Epithelial cell of proximal tubule (primary cell): ENCODE data around the gene LRCOL1. TPM values are rescaled to one million over a fixed set of nuclear protein-coding genes. Genes with fewer than 3 reads are reported as not detected.

Experiments
- DNase-seq: peaks from one replicate; pipeline ENCODE4 v3.0.0-alpha.2; 2011; ENCODE audit warnings: low read depth
- H3K4me3 ChIP-seq: 2 replicates; pipeline ENCODE4 v1.5.1; 2011; ENCODE audit warnings: low read depth, mild to moderate bottlenecking, low read length
- total RNA-seq: library from RNA; depleted of rRNA; stranded (reverse); fragments of >200 nt; gene quantifications from 2 replicates; pipeline ENCODE4 v1.2.3, GENCODE V29; 2015
- TF ChIP-seq, protein P1 (sequence below): conservative IDR thresholded peaks from 2 replicates; pipeline ENCODE4 v1.5.1; 2012; ENCODE audit warnings: low read depth, mild to moderate bottlenecking, low read length

The LRCOL1 gene
- total RNA-seq, 1 donor from 2014 or later, result not detected

GRCh38 chr12:132559652-132560363 lies 50.6 kb downstream of the LRCOL1 start:
- TF ChIP-seq, protein P1, sequence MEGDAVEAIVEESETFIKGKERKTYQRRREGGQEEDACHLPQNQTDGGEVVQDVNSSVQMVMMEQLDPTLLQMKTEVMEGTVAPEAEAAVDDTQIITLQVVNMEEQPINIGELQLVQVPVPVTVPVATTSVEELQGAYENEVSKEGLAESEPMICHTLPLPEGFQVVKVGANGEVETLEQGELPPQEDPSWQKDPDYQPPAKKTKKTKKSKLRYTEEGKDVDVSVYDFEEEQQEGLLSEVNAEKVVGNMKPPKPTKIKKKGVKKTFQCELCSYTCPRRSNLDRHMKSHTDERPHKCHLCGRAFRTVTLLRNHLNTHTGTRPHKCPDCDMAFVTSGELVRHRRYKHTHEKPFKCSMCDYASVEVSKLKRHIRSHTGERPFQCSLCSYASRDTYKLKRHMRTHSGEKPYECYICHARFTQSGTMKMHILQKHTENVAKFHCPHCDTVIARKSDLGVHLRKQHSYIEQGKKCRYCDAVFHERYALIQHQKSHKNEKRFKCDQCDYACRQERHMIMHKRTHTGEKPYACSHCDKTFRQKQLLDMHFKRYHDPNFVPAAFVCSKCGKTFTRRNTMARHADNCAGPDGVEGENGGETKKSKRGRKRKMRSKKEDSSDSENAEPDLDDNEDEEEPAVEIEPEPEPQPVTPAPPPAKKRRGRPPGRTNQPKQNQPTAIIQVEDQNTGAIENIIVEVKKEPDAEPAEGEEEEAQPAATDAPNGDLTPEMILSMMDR, result no peak
- H3K4me3 ChIP-seq, result peak overlapping the region; percentile 68
- DNase-seq, result no peak

DNA sequence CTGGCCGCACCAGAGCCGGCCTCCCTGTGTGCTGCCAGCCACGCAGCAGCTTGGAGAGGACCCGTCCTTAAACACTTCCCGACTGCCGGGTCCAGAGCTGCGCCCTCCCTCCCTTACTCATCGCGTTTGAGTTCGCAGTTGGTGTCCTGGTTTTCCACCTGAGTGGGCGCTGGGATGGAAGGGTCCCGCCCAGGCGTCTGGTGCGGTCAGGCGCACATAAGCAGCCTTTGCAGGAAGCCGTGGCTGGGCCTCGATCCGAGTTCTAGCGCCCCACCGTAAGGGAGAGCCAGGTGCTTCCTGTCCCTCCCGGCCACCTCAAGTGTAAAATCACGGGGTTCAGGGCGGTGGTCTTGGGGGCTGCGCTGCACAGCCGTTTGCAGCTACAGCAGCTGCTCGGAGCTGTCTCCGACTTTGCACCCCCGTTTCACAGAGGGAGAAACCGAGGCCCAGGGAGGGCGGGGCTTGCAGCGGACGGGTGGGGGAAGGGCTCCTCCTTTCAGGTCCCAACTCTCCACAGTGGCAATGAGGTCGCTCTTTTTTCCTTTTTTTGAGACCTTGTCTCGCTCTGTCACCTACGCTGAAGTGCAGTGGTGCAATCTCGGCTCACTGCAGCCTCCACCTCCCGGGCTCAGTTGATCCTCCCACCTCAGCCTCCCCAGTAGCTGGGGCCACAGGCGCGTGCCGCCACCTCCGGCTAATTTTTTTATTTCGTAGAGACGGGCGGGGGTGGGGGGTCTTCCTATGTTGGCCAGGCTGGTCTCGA lies 51.3 kb downstream of the LRCOL1 start:
- H3K4me3 ChIP-seq, result peak overlapping the region; percentile 68
- TF ChIP-seq, protein P1, result no peak
- DNase-seq, result peak; percentile 15

GRCh38 chr12:132558042-132558856 lies 52.1 kb downstream of the LRCOL1 start:
- TF ChIP-seq, protein P1, result no peak
- H3K4me3 ChIP-seq, result no peak overlapping the region
- no peak for DNase-seq

- no peak for DNase-seq
- TF ChIP-seq, protein P1, result no peak
- H3K4me3 ChIP-seq, result no peak overlapping the region
Measured at GRCh38 chr12:132557291-132558015, 52.9 kb downstream of the LRCOL1 start.

DNA sequence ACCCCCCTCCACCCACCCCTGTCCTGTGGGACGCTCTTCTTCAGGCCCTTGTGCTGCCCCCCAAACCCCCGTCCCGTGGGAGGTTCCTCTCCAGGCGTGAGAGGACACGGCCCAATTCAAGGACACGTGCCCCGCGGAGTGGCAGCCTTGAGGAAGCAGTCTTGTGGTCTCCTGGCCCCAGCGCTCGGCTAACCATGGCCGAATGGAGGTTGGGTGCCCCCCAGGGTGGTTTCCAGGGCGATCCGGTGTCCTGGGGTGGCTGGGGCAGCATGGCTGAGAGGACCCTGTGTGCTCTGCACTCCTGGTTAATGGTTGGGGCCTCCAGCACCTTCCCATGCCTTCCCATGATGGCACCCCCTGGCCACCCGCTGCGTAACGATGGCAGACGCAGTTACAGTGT lies 53.6 kb downstream of the LRCOL1 start:
- TF ChIP-seq, protein P1, result no peak
- H3K4me3 ChIP-seq, result no peak overlapping the region
- no peak for DNase-seq

DNA sequence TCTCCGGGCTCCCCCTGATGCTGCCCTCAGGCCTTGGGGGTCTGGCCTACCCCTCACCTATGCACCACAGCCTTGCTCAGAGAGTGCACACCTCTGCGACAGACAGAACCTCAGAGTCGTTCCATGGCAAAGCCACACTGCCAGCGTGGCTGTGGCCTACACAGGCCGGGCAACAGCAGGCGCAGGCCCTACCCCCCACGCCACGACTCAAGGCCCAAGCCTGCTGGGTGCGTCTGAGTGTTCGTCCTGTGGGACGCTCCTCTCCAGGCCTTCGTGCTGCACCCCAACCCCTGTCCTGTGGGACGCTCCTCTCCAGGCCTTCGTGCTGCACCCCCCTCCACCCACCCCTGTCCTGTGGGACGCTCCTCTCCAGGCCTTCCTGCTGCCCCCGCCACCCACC lies 54.2 kb downstream of the LRCOL1 start:
- TF ChIP-seq, protein P1, result no peak
- H3K4me3 ChIP-seq, result no peak overlapping the region
- no peak for DNase-seq
